Inflammatory macrophage treated with lipopolysaccharide for 4 hours (primary cell): ENCODE measurements around the gene HSPBP1.

ENCODE experiments used
- DNase-seq: peaks from one replicate; pipeline ENCODE4 v3.0.0-alpha.2; 2020

HSPBP1 gene, protein sequence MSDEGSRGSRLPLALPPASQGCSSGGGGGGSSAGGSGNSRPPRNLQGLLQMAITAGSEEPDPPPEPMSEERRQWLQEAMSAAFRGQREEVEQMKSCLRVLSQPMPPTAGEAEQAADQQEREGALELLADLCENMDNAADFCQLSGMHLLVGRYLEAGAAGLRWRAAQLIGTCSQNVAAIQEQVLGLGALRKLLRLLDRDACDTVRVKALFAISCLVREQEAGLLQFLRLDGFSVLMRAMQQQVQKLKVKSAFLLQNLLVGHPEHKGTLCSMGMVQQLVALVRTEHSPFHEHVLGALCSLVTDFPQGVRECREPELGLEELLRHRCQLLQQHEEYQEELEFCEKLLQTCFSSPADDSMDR

DNA sequence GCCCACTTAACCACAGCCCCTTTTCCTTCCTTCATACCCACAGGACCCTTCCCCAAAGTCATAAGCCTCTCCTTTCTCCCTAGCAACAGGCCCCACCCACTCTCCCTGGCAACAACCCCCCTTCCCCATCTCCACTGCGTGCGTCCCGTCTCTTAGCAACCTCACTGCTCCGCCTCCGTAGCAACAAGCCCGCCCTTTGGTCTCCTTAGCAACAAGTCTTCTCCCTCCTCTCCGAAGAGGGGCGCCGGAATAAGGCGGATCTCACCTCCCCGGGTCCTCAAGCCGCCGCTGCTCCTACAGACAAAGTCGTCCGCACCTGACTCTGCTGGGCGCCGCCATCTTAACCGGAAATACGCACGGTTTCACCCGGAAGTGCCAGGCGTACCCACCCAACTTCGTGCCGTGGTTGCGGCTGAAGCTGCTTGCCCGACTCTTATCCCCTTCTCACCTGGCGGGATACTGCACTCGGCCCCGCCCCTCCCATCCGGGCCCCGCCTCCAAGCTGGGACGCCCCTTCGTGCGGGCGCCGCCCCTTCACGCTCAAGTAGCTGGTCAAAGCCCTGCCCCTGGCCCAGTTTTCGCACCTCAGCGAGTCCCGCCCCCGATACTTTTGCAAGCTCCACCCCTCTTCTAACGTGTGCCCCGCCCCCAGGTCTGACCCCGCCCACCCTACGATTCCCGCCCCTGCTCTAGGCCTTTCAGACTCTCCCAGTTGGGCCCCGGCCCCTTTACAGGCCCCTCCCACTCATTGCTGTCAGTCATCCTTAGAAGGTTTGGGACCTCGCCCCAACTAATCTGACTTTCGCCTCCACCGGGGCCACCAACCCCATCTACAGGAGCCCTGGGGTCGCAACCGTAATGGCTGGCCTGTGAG lies at the start of gene HSPBP1:
HSPBP1 (minus strand) TSS at position 341 of the 874 bp plus-strand sequence. CDS start 502 bp downstream, outside the sequence.
- peak; percentile 87 for DNase-seq

DNA sequence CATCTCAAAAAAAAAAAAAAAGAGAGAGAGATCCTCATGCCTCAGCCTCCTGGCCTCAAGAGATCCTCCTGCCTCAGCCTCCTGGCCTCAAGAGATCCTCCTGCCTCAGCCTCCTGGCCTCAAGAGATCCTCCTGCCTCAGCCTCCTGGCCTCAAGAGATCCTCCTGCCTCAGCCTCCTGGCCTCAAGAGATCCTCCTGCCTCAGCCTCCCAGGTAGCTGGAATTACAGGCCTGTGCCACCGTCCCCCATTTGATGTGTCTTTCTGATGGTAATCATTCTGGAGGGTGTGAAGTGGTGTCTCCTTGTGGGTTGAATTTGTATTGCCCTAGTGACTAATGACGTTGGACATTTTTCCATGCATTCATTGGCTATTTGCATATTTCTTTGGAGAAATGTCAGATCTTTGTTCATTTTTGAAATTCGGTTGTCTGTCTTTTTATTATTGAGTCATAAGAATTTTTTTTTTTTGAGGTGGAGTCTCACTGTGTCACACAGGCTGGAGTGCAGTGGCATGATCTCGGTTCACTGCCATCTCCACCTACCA lies 48.9 kb upstream of the HSPBP1 start:
- DNase-seq, result peak; percentile 55

DNA sequence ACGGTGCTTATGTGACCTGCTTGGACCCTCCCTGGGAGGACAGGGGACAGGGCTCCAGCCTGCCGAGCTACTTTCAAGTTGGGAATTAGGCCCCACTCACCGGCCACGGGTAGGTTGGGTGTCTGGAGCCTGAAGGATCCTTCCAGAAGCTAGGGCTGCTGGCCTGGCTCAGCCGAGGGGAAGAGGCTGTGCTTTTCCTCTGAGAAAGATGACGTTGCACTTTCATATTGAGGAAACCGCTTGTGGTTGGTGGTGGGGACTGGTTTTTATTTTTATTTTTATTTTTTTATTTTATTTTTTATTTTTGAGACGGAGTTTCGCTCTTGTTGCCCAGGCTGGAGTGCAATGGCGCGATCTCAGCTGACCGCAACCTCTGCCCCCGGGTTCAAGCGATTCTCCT lies 45.3 kb upstream of the HSPBP1 start, which contains the start of gene TMEM150B:
TMEM150B (minus strand) TSS at position 170 of the 400 bp plus-strand sequence. CDS start 4,305 bp downstream, outside the sequence.
- peak; percentile 86 for DNase-seq

DNA sequence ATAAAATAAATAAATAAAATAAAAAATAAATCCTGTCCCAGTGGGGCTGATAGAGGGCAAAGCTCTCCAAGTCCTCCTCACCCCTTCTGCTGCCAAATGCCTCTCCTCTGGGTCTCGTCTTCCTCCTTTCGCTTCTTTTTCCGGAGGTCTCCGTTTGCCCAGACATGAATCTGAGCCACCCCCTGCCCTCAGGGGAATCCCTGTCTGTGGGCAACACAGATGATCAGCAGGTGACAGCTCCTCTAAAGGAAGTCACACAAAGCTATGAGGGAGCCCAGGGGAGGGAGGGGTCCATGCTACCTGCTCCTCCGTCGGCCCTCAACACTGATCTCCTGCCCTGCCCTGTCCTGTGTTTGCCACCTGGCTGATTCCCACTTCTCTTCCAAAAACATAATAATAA lies 44.8 kb upstream of the HSPBP1 start:
- peak; percentile 43 for DNase-seq

DNA sequence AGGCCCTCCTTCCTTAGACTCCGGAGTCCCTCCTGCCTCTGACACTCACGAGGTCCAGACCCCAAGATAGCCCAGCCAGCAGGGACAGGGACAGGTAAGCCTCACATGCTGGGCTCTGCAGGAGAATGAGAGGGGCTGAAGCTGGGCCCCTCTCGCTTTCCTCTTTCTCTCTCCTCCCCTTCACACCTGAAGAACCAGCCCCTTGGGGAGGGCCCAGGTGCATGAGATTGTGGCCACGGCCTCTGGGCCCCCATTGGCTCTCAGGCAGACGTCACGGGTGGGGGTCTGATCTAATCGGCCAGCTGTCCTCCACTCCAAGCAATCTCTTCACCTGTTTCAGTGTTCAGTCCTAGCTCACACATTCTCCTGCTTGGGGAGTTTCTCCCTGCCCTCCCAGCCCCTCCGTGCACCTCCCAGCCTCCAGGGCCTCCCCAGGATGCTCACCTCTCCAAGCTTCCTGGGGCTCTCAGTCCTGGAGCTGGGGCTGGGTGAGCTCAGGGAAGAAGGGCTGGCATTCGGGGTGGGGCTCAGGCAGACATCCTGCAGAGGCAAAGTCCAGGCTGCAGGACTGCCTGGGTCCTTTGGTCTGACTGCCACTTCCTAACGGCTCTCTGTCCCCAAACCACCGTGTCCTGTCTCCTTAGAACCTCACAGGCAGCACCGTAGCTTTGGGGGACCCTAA lies 42.4 kb upstream of the HSPBP1 start:
- DNase-seq, result no peak

DNA sequence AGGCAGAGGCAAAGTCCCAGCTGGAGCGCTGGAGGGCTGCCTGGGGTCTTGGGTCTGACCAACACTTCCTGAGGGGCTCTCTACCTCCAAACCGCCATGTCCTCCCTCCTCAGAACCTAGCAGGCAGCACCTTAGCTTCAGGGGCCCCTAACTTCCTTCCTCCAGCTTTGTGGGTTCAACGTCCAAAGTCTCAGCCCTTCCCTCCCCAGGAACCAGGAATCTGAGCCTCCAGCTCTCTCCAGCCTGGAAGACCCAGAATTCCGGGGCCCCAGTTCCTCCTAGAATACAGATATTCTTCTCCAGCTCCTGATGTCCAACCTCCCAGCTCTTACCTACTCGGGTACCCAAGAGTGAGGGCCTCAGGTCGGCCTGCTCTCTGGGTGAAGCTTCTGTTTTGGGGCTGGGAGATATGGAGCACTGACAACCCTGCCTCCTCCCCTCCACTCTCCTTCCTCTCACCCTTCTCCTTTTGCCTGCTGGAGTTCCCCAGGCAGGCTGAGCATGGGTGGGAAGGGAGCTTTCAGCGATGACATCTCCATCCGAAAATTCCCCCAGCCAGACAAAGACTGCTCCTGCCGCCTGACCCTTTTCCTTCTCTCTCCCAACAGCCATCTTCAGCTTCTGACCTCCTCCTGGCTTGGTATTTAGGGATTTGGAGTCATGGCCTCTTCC lies 41.7 kb upstream of the HSPBP1 start:
- peak; percentile 71 for DNase-seq

DNA sequence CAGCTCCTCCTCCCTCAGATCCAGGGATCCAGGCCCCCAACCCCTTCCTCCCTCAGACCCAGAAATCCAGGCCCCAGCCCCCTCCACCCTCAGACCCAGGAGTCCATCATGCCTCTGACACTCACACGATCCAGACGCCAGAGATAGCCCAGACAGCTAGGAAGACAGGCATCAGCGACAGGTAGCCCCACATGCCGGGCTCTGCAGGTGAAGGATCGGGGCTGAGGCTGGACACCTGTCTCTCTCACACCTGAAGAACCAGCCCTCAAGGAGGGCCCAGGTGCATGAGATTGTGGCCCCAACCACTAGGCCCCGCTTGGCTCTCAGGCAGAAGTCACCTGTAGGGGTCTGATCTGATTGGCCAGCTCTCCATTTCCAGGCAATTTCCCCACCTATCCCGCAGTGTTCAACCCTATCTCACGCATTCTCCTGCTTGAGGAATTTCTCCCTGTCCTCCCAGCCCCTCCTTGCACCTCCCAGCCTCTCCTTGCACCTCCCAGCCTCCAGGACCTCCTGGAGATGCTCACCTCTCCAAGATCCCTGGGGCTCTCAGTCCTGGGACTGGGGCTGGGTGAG lies 41.0 kb upstream of the HSPBP1 start:
- DNase-seq, result no peak

DNA sequence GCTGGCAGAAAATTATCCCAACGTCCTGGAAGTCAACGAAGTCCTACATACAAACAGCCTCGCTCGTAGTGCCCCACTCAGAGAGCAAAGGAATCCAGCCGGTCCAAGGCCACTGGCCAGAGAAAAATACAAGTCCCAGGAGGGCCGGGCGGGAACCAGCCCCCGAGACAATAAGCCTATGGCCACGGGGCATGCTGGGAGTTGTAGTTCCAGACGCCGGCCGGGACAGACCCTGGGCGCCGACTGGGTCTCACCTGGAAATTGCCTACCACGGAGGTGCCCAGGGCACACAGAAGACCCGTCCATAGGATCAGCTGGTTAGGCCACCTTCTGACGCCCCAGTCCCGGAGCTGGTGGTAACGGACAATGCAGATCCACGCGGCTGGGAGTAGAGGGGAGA lies 39.9 kb upstream of the HSPBP1 start:
- no peak for DNase-seq

DNA sequence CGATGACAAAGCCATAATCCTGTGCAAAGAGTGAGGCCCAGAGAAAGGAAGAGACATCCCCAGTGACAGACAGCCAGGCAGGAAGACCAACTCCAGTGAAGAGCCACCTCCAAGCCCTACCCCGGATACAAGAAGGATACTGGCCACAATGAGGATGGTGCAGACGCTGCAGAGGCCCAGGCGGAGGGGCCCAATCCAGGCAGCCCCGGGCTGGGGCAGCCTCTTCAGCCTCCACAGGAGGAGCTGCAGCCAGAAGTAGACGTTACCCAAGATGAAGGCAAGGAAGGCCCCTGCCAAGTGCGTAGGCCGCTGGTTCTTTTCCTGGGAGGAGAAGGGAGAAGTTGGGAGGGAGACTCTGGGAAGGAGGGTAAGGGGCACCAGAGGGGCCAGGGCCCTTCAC lies 36.7 kb upstream of the HSPBP1 start:
- no peak for DNase-seq

DNA sequence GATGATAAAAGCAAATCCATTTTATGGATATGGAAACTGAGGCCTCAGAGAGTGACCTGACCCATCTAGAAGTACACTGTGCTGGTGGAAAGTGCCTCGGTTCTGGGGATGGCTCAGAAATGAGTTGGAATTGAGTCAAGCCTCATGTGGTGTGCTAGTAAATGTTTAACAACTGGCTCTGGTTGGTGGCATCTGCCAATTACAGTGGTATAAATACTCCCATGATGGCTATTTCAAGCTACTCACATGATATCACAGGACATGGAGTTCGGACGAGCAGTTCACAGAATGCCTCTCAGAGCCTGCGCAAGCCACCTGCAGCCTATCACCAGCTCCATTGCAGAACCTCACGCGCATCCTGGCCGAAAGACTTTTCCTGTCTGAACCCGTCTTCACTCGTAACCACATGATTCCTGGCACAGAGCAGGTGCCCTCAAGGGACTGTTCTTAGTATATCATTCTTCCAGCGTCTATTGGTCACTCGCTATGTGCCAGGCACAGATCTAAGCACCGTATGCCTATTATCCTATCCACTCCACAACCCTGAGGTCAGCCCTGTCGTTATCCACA lies 36.1 kb upstream of the HSPBP1 start:
- DNase-seq, result no peak

DNA sequence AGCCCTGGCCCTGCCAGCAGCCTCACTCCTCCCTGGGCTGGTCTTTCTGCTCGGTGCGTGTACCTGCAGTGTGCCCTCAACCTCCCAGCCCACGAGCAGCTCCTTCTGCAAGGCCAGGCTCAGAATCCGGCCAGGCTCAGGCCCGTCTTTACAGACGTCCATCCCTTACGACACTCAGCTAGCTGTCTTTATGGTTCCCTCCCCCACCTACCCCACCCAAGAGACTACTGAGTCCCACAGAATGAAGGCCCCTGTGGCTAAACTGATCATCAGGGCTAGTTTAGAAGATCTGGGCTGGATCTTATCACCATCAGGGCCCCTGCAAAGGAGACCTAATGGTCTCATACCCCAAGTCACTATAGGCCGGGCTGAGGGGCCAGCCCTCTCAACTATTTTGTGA lies 34.5 kb upstream of the HSPBP1 start:
- no peak for DNase-seq

DNA sequence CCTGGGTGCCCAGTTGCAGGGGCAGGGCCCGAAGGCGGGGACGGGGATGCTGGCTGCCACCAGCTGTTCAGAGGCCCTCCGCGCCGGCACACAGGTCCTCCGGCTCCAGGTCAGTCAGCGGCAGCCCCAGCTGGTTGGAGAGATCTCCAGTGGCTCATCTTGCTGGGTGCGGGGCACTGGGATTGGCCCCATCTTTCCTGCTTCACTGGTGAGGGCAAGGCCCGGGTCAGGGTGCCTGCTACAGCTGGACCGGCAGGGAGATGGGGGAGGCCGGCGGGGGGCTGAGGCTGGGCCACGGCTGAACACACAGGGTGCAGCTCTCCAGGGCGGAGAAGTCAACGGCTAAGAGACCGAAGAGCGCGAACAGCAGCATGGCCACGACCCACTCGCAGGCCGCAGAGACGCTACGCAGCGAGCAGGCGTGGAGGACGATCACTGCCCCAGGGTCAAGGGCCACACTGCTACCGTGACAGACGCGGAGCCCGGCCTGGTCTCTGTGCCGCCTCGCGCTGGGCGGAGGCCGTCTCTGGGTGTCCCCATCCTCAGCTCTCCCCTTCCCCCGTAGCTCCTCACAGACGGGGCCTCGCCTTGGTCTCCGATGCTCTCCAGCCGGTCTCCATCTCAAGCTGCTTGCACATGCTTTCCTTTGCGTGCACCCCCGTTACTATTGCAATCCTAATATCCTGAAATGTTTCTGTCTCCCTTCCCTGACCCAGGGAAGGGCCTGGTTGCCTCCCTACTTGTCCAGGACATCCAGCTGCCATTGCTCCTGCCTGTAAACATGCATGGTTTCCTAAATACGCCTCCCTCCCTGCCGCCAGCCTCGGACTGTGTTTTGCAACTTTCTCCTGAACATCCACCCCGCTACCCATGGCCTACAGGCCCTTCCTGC lies 33.0 kb upstream of the HSPBP1 start:
- DNase-seq, result no peak

DNA sequence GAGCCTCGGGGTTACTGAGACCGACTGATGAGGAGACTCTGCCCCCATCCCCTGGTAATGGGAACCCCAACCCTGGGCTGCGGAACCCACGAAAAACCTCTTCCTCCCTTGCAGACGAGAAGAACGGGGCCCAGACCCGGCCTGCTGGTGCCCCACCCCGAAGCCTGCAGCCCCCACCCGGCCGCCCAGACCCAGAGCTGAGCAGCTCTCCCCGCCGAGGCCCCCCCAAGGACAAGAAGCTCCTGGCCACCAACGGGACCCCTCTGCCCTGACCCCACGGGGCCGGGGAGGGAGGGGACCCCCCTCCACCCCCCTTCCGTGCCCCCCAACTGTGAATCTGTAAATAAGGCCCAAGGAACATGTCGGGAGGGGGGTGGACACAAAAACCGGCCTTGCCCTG lies 31.9 kb upstream of the HSPBP1 start:
- no peak for DNase-seq

DNA sequence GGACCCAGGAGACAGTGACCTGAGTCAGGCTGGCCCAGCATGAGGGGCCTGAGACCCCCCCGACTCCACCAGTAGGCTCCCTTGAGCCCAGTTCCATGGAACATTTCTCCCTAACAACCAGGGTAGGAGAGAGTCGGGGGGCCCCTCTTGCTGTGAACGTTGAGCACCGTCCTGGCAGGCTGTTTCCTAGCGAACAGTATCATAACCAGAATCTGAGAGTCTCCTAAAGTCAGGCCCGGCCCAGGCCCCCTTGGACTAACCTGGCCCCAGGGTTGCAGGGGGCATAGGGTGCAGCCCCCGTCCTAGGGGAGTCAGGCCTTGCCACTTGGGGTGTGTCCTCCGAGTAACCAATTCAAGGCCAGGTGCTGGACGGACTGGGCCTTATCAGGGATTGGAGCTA lies 31.5 kb upstream of the HSPBP1 start:
- no peak for DNase-seq

DNA sequence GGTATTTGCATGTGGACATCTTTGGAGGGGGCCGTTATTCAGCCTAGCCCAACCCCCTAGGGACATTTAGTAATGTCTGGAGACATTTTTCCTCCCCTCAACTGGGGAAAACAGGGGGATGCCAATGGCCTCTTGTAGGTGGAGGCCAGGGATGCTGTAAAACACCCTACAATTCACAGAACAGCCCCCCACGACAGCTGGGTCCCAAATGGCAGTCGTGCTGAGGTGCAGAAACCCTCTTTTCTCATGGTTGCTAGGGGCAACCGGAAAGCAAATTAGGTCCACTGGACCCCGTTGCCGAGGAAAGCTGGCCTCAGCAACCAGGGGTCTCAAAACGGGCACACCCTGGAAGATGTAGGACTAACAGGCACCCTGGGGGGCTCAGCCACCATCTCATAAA lies 30.6 kb upstream of the HSPBP1 start:
- no peak for DNase-seq

DNA sequence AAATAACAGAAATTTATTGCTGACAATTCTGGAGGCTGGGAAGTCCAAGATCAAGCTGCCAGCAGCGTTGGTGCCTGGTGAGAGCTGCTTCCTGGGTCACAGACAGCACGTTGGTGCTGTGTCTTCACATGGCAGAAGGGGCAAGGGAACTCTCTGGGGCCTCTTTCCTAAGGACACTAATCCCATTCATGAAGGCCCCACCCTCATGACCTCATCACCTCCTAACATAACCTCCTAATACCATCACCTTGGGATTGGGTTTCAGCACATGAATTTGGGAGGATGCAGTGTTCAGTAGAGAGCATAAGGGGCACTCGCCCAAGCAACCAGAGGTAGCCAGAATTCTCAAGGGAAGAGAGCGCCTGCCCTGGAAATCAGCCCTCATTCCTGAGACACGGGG lies 29.5 kb upstream of the HSPBP1 start:
- DNase-seq, result no peak

DNA sequence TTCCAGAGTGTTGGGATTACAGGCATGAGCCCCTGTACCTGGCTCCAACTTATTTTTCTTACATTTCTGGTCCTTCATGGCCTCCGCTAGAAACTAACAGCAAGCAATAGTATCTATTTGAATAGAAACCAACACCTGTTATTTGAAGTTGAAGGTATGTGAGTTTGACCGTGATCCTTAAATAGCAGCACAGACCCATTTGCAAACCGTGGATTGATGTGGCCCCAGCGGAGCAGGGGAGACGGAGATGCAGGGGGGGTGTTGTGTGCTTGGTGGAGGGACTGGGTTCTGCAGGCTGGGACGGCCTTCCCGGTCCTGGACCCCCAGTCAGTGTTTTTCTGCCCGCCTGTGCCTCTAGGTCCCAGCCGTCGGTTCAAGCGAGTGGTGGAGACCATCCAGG lies 28.4 kb upstream of the HSPBP1 start:
- DNase-seq, result no peak

DNA sequence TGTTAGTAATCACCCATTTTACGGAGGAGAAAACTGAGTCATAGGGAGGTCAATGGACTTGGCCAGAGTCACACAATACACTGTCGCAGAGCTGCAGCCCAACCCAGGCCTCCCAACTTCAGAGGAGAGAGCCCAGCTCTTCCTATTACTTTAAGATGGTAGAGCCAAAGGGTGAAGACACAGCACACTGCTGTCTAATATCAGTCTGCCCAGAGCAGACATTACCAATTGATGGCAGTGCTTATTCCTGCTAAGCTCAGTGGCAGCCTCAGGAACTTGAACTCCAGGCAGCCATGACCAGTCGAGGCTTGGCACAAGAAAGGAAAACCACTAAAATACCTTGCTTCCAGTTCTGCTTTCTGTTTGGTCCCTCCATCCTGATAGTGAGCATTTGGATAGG lies 26.8 kb upstream of the HSPBP1 start:
- DNase-seq, result no peak

DNA sequence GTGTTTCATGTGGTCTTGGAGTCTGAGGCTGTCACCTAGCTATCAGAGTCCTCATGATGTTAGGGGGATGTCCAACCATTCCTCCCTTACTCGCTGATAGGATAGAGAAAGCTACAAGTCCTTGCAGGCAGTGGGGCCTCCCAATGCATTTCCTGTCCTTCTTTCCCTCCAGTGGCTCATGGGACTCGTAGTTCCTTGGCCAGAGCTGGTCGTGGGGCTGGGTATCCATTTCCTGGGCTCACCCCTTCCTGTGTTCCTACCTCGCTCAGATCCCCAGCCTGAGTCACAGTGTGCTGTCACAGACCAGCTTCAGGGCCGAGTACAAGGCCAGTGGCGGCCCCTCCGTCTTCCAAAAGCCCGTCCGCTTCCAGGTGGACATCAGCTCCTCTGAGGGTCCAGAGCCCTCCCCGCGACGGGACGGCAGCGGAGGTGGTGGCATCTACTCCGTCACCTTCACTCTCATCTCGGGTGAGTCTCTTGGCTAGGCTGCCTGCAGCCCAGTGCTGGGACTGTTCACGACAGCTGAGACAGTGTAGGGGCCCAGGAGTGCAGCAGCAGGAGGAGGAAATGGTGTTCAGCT lies 26.2 kb upstream of the HSPBP1 start:
- DNase-seq, result no peak

DNA sequence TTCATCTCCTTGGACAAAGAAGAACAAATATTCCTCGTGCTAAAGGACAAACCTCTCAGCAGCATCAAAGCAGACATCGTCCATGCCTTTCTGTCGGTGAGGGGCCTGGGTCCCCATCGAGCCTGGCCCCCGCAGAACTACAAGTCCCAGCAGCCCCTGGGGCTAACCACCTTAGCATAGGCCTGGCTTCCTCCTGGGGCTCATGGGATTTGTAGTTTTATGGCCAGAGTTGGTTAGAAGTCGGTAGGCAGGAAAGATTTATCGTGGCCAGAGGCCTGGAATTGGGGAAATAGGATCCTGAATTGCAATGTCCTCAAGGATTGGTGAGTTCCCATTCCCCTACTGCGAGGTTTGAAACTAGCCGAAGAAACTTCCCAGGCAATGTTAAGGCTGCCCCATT lies 25.6 kb upstream of the HSPBP1 start:
- peak; percentile 41 for DNase-seq
